HepG2 (cell line): ENCODE results near the gene DCDC1. TPM values are rescaled to one million over a fixed set of nuclear protein-coding genes. Genes with fewer than 3 reads are reported as not detected.

Source experiments
- ATAC-seq: fragments of 200-7000 bp; cut with Tn5 transposase; 3 replicates; pipeline ENCODE4 v1.9.1; 2020; ENCODE audit warnings: mild to moderate bottlenecking, moderate library complexity
- BruUV-seq: library from RNA; stranded (reverse); fragments of 400-500 nt; replicated peaks from 2 replicates; lab custom pipeline; 2021; lab: Mats Ljungman, UMichigan
- CTCF ChIA-PET: fragments of 300-600 bp; formaldehyde crosslinking; extraction: SDS; loops from one replicate; lab custom pipeline; 2021; ENCODE audit warnings: low total read pairs, inconsistent platforms, low intra/inter-chr PET ratio; lab: Yijun Ruan, JAX
- POLR2A ChIA-PET: fragments of 350-600 bp; sonication (Branson Sonifier 250); formaldehyde crosslinking; loops from one replicate; lab custom pipeline; 2020; ENCODE audit warnings: antibody characterized with exemption, inconsistent platforms; lab: Yijun Ruan, JAX
- DNase-seq: peaks from one replicate; pipeline ENCODE4 v3.0.0-alpha.2; 2015; ENCODE audit warnings: low spot score
- FAIRE-seq: peaks from 3 replicates; lab custom pipeline; 2011; peaks lifted over from hg19 to GRCh38; lab: Jason Lieb, UNC
- H2AFZ ChIP-seq: one replicate; pipeline ENCODE4 v1.6.1; 2011; ENCODE audit warnings: low read length, inconsistent platforms
- H3K27ac ChIP-seq: fragments of 300-600 bp; 3 replicates; pipeline ENCODE4 v1.8.0; 2011; ENCODE audit warnings: mixed run types, mild to moderate bottlenecking, mixed read lengths, low read length, inconsistent platforms; ENCODE audit not compliant: insufficient read depth; ENCODE audit errors: extremely low read length
- H3K27me3 ChIP-seq, 2 experiments: fragments of 200-600 bp in 1 of 2; 2 replicates in 1 of 2; 3 replicates in 1 of 2; pipeline versions ENCODE4 v1.6.0 to v1.8.0; 2011; ENCODE audit warnings: low read length in 2 of 2, mild to moderate bottlenecking in 2 of 2, moderate library complexity in 2 of 2, inconsistent platforms in 1 of 2; ENCODE audit not compliant: insufficient read depth in 2 of 2, control insufficient read depth in 1 of 2
- H3K36me3 ChIP-seq, 2 experiments: fragments of 200-600 bp in 1 of 2; replicated peaks in 1 of 2; 2 replicates in 1 of 2; 3 replicates in 1 of 2; pipeline versions ENCODE4 v1.5.1 to v1.8.0; 2011; ENCODE audit warnings: low read length in 2 of 2, inconsistent platforms in 1 of 2; ENCODE audit not compliant: insufficient read depth in 2 of 2, control insufficient read depth in 1 of 2
- H3K4me1 ChIP-seq: 2 replicates; pipeline ENCODE4 v1.5.1; 2012; ENCODE audit warnings: low read length, inconsistent platforms; ENCODE audit not compliant: insufficient read depth
- H3K4me2 ChIP-seq: 2 replicates; pipeline ENCODE4 v1.6.0; 2011; ENCODE audit warnings: low read depth, low read length, inconsistent platforms
- H3K4me3 ChIP-seq, 3 experiments: fragments of 200-600 bp in 1 of 3; sonication (generic), shearing (Covaris generic) in 1 of 3; replicated peaks in 1 of 3; 2 replicates each; pipeline ENCODE4 v1.5.1; 2011 to 2016; ENCODE audit warnings: low read length in 3 of 3, inconsistent platforms in 2 of 3, low read depth in 2 of 3, mild to moderate bottlenecking in 2 of 3, control low read depth in 1 of 3, mixed read lengths in 1 of 3; ENCODE audit not compliant: insufficient read depth in 1 of 3
- H3K79me2 ChIP-seq: one replicate; pipeline ENCODE4 v1.6.1; 2011; ENCODE audit warnings: low read length, inconsistent platforms; ENCODE audit not compliant: insufficient read depth
- H3K9ac ChIP-seq: 2 replicates; pipeline ENCODE4 v1.6.0; 2011; ENCODE audit warnings: mild to moderate bottlenecking, low read depth, low read length, inconsistent platforms; ENCODE audit not compliant: insufficient read depth
- H3K9me3 ChIP-seq: 2 replicates; pipeline ENCODE4 v1.5.1; 2012; ENCODE audit warnings: mild to moderate bottlenecking, low read length
- H4K20me1 ChIP-seq: 2 replicates; pipeline ENCODE4 v1.6.0; 2011; ENCODE audit warnings: inconsistent platforms, mild to moderate bottlenecking, low read length, moderate library complexity; ENCODE audit not compliant: insufficient read depth
- ARNTL ChIP-seq: sonication (generic); formaldehyde crosslinking; IDR thresholded peaks from 2 replicates; pipeline ENCODE4 v1.4.0; 2020; ENCODE audit warnings: mild to moderate bottlenecking, missing genetic modification reagents
- GZF1 ChIP-seq: sonication (generic); formaldehyde crosslinking; IDR thresholded peaks from 2 replicates; pipeline ENCODE4 v1.5.1; 2020; ENCODE audit warnings: mild to moderate bottlenecking, missing genetic modification reagents
- IKZF1 ChIP-seq: fragments of 450-650 bp; IDR thresholded peaks from 2 replicates; pipeline ENCODE4 v1.7.1; 2016
- IKZF4 ChIP-seq: sonication (generic); formaldehyde crosslinking; IDR thresholded peaks from 2 replicates; pipeline ENCODE4 v1.5.1; 2020; ENCODE audit warnings: borderline replicate concordance, mild to moderate bottlenecking, low read depth, missing genetic modification reagents; ENCODE audit errors: not compliant biosample characterization
- KLF12 ChIP-seq: sonication (generic); formaldehyde crosslinking; IDR thresholded peaks from 2 replicates; pipeline ENCODE4 v1.4.0; 2020; ENCODE audit warnings: missing genetic modification reagents, borderline replicate concordance
- RAD51 ChIP-seq: fragments of 450-650 bp; IDR thresholded peaks from 2 replicates; pipeline ENCODE4 v1.6.1; 2016; ENCODE audit warnings: borderline replicate concordance
- SNAI1 ChIP-seq: sonication (generic); formaldehyde crosslinking; IDR thresholded peaks from 2 replicates; pipeline ENCODE4 v1.5.0; 2020; ENCODE audit warnings: mild to moderate bottlenecking, missing genetic modification reagents, borderline replicate concordance
- ZNF550 ChIP-seq: sonication (generic); formaldehyde crosslinking; IDR thresholded peaks from 2 replicates; pipeline ENCODE4 v1.4.0; 2020; ENCODE audit warnings: mild to moderate bottlenecking, missing genetic modification reagents, borderline replicate concordance
- ZNF737 ChIP-seq: sonication (generic); formaldehyde crosslinking; IDR thresholded peaks from 2 replicates; pipeline ENCODE4 v1.5.0; 2020; ENCODE audit warnings: missing genetic modification reagents, mild to moderate bottlenecking, borderline replicate concordance
- WGBS: methylation state at CpG from one replicate; pipeline ENCODE4 v1.1.6; 2017; ENCODE audit warnings: low lambda C conversion rate; 5-methylcytosine and 5-hydroxymethylcytosine counted together
- in situ Hi-C: cut with HindIII; loops from 2 replicates; pipeline ENCODE4 v1.10.0; 2017; ENCODE audit warnings: low pct_unique_long_range_greater_than_20kb; ENCODE audit not compliant: extremely low pct_ligation_motif_present
- intact Hi-C: fragments of 100-400 bp; cut with micrococcal nuclease; formaldehyde crosslinking; loops from one replicate; pipeline ENCODE4 v1.10.0; 2022; ENCODE audit not compliant: unreplicated experiment
- polyA plus RNA-seq, 8 experiments: library from polyadenylated mRNA; depleted of rRNA in 3 of 8; stranded (reverse) in 7 of 8; unstranded in 1 of 8; fragments of >200 nt; fragmentation: Illumina TruSeq in 4 of 8; extraction: Trizol in 4 of 8; gene quantifications; 2 replicates each; pipeline versions ENCODE4 v1.2.1 to v1.2.3, GENCODE V29; 2011 to 2016; ENCODE audit warnings: low read depth in 4 of 8, missing spikeins in 1 of 8, mixed read lengths in 1 of 8; ENCODE audit not compliant: insufficient read depth in 1 of 8
- total RNA-seq, 5 experiments: library from RNA; depleted of rRNA; stranded (reverse); fragments of >200 nt; fragmentation: Illumina TruSeq; extraction: Trizol; gene quantifications; 2 replicates each; pipeline ENCODE4 v1.2.3, GENCODE V29; 2016; ENCODE audit warnings: low read depth in 1 of 5
- TF ChIP-seq, protein P1 (sequence below): sonication (generic); formaldehyde crosslinking; IDR thresholded peaks from 2 replicates; pipeline ENCODE4 v1.4.0; 2020; ENCODE audit warnings: missing genetic modification reagents
- TF ChIP-seq, protein P2 (sequence below): sonication (generic); formaldehyde crosslinking; IDR thresholded peaks from 2 replicates; pipeline ENCODE4 v1.4.0; 2020; ENCODE audit warnings: missing genetic modification reagents; ENCODE audit errors: not compliant biosample characterization
- TF ChIP-seq, protein P3 (sequence below): sonication (generic); formaldehyde crosslinking; IDR thresholded peaks from 2 replicates; pipeline ENCODE4 v1.5.1; 2020; ENCODE audit warnings: missing genetic modification reagents, mild to moderate bottlenecking, borderline replicate concordance
- TF ChIP-seq, protein P4 (sequence below): IDR thresholded peaks from 2 replicates; pipeline ENCODE4 v1.6.1; 2012; ENCODE audit warnings: low read length, improper control_type of control experiment

DCDC1 gene
- total and polyA plus RNA-seq, 2 of the 13 experiments (the other 11 are each of a cell fraction or from before 2014, with no cell fraction given) = 0.12 to 0.27 TPM

DNA sequence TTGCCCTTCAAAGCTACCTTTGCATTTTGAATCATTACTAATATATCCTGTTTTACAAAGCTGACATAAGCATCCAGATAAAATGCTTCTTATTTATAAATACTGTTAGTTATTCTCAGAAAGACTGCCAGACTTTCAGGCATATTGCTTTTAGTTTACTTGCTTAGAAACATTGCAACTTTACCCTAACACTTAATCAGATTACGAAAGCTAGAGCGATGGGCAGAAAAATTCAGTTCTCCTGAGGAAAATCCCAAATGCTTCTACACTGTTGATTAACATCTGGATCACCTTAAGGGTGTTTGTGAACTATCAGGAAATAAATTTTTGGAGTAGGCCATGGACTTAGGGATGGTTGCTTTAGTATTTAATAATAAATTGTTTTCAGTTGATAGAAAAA lies 493.7 kb downstream of the DCDC1 start (continued):
- TF ChIP-seq, protein P1, sequence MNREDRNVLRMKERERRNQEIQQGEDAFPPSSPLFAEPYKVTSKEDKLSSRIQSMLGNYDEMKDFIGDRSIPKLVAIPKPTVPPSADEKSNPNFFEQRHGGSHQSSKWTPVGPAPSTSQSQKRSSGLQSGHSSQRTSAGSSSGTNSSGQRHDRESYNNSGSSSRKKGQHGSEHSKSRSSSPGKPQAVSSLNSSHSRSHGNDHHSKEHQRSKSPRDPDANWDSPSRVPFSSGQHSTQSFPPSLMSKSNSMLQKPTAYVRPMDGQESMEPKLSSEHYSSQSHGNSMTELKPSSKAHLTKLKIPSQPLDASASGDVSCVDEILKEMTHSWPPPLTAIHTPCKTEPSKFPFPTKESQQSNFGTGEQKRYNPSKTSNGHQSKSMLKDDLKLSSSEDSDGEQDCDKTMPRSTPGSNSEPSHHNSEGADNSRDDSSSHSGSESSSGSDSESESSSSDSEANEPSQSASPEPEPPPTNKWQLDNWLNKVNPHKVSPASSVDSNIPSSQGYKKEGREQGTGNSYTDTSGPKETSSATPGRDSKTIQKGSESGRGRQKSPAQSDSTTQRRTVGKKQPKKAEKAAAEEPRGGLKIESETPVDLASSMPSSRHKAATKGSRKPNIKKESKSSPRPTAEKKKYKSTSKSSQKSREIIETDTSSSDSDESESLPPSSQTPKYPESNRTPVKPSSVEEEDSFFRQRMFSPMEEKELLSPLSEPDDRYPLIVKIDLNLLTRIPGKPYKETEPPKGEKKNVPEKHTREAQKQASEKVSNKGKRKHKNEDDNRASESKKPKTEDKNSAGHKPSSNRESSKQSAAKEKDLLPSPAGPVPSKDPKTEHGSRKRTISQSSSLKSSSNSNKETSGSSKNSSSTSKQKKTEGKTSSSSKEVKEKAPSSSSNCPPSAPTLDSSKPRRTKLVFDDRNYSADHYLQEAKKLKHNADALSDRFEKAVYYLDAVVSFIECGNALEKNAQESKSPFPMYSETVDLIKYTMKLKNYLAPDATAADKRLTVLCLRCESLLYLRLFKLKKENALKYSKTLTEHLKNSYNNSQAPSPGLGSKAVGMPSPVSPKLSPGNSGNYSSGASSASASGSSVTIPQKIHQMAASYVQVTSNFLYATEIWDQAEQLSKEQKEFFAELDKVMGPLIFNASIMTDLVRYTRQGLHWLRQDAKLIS (CRISPR knock-in tag) = no peak
- TF ChIP-seq KLF12 (CRISPR knock-in tag) (no peak), ZNF737 (no peak), RAD51 (no peak), GZF1 (CRISPR knock-in tag) (no peak), IKZF1 (no peak), ZNF550 (no peak), SNAI1 (no peak)
- TF ChIP-seq, protein P2, sequence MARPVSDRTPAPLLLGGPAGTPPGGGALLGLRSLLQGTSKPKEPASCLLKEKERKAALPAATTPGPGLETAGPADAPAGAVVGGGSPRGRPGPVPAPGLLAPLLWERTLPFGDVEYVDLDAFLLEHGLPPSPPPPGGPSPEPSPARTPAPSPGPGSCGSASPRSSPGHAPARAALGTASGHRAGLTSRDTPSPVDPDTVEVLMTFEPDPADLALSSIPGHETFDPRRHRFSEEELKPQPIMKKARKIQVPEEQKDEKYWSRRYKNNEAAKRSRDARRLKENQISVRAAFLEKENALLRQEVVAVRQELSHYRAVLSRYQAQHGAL = no peak

DNA sequence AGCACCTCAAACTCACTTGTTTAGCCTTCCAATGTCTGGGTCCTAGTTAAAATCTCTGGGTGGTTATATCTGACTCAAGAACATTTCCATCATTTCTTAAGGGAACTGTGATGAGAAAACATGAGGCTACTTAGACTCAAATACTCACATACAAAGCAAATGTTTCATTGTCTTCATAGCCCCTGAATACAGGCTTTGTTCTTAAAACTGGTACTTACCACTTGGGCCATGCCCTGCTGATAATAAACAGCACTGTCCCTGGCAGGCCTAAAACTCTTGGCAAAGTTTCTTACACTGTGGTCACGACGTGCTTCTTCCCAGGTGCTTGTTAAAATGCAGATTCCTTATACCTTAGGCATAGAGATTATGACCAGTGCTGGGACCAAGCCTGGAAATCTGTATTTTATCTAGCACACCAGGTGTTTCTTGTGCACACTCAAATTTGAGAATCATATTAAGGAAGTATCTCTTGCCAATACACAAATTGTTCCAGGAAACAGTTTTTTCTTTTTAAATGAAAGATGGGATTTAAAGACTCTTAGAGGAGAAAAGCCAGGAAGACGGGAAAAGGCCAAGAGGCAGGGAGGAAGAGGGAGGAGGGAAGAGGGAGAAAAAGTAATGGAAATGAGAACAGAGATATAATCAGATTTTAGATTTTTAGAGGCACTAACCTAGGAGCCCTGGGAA lies 495.5 kb downstream of the DCDC1 start:
- no peaks in the 10 kb centered on the region for H3K36me3 ChIP-seq
- no peak overlapping the region for H3K4me2 ChIP-seq
- ATAC-seq (no peak), FAIRE-seq (no peak), DNase-seq (no peak)
- in situ Hi-C loops (no loop called here), intact Hi-C loops (no loop called here)
- CTCF ChIA-PET = no interaction called here
- TF ChIP-seq ARNTL (CRISPR knock-in tag) (no peak), IKZF4 (CRISPR knock-in tag) (no peak)
- TF ChIP-seq, protein P3, sequence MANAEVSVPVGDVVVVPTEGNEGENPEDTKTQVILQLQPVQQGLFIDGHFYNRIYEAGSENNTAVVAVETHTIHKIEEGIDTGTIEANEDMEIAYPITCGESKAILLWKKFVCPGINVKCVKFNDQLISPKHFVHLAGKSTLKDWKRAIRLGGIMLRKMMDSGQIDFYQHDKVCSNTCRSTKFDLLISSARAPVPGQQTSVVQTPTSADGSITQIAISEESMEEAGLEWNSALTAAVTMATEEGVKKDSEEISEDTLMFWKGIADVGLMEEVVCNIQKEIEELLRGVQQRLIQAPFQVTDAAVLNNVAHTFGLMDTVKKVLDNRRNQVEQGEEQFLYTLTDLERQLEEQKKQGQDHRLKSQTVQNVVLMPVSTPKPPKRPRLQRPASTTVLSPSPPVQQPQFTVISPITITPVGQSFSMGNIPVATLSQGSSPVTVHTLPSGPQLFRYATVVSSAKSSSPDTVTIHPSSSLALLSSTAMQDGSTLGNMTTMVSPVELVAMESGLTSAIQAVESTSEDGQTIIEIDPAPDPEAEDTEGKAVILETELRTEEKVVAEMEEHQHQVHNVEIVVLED (CRISPR knock-in tag) = no peak
- TF ChIP-seq, protein P4, sequence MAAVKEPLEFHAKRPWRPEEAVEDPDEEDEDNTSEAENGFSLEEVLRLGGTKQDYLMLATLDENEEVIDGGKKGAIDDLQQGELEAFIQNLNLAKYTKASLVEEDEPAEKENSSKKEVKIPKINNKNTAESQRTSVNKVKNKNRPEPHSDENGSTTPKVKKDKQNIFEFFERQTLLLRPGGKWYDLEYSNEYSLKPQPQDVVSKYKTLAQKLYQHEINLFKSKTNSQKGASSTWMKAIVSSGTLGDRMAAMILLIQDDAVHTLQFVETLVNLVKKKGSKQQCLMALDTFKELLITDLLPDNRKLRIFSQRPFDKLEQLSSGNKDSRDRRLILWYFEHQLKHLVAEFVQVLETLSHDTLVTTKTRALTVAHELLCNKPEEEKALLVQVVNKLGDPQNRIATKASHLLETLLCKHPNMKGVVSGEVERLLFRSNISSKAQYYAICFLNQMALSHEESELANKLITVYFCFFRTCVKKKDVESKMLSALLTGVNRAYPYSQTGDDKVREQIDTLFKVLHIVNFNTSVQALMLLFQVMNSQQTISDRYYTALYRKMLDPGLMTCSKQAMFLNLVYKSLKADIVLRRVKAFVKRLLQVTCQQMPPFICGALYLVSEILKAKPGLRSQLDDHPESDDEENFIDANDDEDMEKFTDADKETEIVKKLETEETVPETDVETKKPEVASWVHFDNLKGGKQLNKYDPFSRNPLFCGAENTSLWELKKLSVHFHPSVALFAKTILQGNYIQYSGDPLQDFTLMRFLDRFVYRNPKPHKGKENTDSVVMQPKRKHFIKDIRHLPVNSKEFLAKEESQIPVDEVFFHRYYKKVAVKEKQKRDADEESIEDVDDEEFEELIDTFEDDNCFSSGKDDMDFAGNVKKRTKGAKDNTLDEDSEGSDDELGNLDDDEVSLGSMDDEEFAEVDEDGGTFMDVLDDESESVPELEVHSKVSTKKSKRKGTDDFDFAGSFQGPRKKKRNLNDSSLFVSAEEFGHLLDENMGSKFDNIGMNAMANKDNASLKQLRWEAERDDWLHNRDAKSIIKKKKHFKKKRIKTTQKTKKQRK = no peak
- POLR2A ChIA-PET = no interaction called here
- H3K27me3 ChIP-seq = no peaks in the 10 kb centered on the region
- no peak overlapping the region for H3K9ac ChIP-seq
- H4K20me1 ChIP-seq = no peaks in the 10 kb centered on the region
- H3K4me3 ChIP-seq = no peak overlapping the region
- H3K27ac ChIP-seq = no peak overlapping the region
- 2% methylated on average over 3 of the region's 3 CpGs for WGBS
- no peaks in the 10 kb centered on the region for H3K9me3 ChIP-seq
- H2AFZ ChIP-seq = no peak overlapping the region
- H3K4me1 ChIP-seq = no peaks in the 10 kb centered on the region
- no peaks in the 10 kb centered on the region for H3K79me2 ChIP-seq
- BruUV-seq = no TSS peak
